H1 (cell line): ENCODE measurements around the gene WNT1.

Experiments
- CEBPB ChIP-seq: IDR thresholded peaks from 2 replicates; pipeline ENCODE4 v1.6.1; 2012; ENCODE audit warnings: low read depth, low read length
- CHD2 ChIP-seq: IDR thresholded peaks from 2 replicates; pipeline ENCODE4 v1.6.1; 2012; ENCODE audit warnings: low read length, improper control_type of control experiment
- EP300 ChIP-seq, 2 experiments: IDR thresholded peaks; 1 replicate in 1 of 2; 2 replicates in 1 of 2; pipeline ENCODE4 v1.6.1; 2011 to 2012; ENCODE audit warnings: low read depth in 2 of 2, low read length in 2 of 2, mild to moderate bottlenecking in 2 of 2, borderline replicate concordance in 1 of 2, inconsistent platforms in 1 of 2, moderate library complexity in 1 of 2
- EZH2 ChIP-seq: fragments of 200-600 bp; sonication (generic); IDR thresholded peaks from 2 replicates; pipeline ENCODE4 v1.7.1; 2012; ENCODE audit warnings: low read depth, mild to moderate bottlenecking, moderate library complexity, low read length, inconsistent platforms; ENCODE audit not compliant: severe bottlenecking
- HDAC6 ChIP-seq: IDR thresholded peaks from one replicate; pipeline ENCODE4 v1.7.1; 2012; ENCODE audit warnings: low read depth, mild to moderate bottlenecking, inconsistent platforms, low read length, moderate library complexity
- PHF8 ChIP-seq: fragments of 200-600 bp; sonication (generic); conservative IDR thresholded peaks from 2 replicates; pipeline ENCODE4 v1.7.1; 2012; ENCODE audit warnings: low read depth, mild to moderate bottlenecking, inconsistent platforms, low read length, moderate library complexity
- POLR2A ChIP-seq, 2 experiments: IDR thresholded peaks; 1 replicate in 1 of 2; 2 replicates in 1 of 2; pipeline ENCODE4 v1.6.1; 2011; ENCODE audit warnings: low read depth in 2 of 2, low read length in 2 of 2, mild to moderate bottlenecking in 2 of 2; ENCODE audit errors: control extremely low read depth in 1 of 2
- SIX5 ChIP-seq: IDR thresholded peaks from 2 replicates; pipeline ENCODE4 v1.6.1; 2011; ENCODE audit warnings: mild to moderate bottlenecking, low read depth, low read length
- SUZ12 ChIP-seq: fragments of 200-600 bp; sonication (generic); IDR thresholded peaks from 2 replicates; pipeline ENCODE4 v1.6.1; 2012; ENCODE audit warnings: mild to moderate bottlenecking, inconsistent platforms, low read length, moderate library complexity, mixed read lengths
- ZNF274 ChIP-seq: IDR thresholded peaks from 2 replicates; pipeline ENCODE4 v1.7.0; 2012; ENCODE audit warnings: low read length, borderline replicate concordance; ENCODE audit errors: extremely low read depth
- TF ChIP-seq, protein P1 (sequence below), 3 experiments: IDR thresholded peaks; 1 replicate in 2 of 3; 2 replicates in 1 of 3; pipeline versions ENCODE4 v1.5.1 to v1.6.1; 2011; ENCODE audit warnings: low read length in 3 of 3, mild to moderate bottlenecking in 3 of 3, inconsistent platforms in 2 of 3, low read depth in 1 of 3, moderate library complexity in 1 of 3; ENCODE audit not compliant: insufficient read depth in 1 of 3; ENCODE audit errors: control extremely low read depth in 1 of 3
- TF ChIP-seq, protein P2 (sequence below): IDR thresholded peaks from 2 replicates; pipeline ENCODE4 v1.6.1; 2012; ENCODE audit warnings: inconsistent platforms

DNA sequence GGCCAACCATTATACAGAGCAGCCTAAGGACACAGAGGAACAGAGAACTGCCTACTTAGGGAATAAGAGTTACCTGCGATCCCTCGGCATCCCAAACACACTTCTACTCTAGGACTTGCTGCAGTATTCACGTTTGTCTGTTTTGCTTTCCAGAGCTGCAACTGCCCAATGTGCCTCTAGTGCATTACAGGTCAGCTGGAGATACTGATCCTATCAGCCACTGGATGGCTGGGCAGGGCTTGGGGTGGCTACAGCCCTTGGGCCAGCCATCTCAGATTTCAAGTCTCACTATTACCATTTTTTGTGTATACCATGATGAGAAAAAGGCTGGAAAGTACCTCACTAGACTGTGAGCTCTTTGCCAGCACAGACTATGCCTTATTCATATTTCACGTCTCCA, 25.4 kb upstream of the WNT1 start:
- TF ChIP-seq, protein P1, sequence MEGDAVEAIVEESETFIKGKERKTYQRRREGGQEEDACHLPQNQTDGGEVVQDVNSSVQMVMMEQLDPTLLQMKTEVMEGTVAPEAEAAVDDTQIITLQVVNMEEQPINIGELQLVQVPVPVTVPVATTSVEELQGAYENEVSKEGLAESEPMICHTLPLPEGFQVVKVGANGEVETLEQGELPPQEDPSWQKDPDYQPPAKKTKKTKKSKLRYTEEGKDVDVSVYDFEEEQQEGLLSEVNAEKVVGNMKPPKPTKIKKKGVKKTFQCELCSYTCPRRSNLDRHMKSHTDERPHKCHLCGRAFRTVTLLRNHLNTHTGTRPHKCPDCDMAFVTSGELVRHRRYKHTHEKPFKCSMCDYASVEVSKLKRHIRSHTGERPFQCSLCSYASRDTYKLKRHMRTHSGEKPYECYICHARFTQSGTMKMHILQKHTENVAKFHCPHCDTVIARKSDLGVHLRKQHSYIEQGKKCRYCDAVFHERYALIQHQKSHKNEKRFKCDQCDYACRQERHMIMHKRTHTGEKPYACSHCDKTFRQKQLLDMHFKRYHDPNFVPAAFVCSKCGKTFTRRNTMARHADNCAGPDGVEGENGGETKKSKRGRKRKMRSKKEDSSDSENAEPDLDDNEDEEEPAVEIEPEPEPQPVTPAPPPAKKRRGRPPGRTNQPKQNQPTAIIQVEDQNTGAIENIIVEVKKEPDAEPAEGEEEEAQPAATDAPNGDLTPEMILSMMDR (IDR thresholded peaks at IDR 0.05; ENCODE audit: control extremely low read depth in 1 of 3, insufficient read depth in 1 of 3, low read depth in 1 of 3, low read length in 3 of 3), result no peak
- TF ChIP-seq ZNF274 (no peak), PHF8 (no peak), POLR2A (IDR thresholded peaks at IDR 0.05; ENCODE audit: control extremely low read depth in 1 of 2, low read depth in 2 of 2, low read length in 2 of 2) (no peak), EP300 (IDR thresholded peaks at IDR 0.05; ENCODE audit: borderline replicate concordance in 1 of 2, low read depth in 2 of 2, low read length in 2 of 2) (no peak), SIX5 (no peak), CEBPB (no peak), SUZ12 (no peak), EZH2 (no peak), CHD2 (no peak), HDAC6 (no peak)
- TF ChIP-seq, protein P2, sequence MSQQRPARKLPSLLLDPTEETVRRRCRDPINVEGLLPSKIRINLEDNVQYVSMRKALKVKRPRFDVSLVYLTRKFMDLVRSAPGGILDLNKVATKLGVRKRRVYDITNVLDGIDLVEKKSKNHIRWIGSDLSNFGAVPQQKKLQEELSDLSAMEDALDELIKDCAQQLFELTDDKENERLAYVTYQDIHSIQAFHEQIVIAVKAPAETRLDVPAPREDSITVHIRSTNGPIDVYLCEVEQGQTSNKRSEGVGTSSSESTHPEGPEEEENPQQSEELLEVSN, result no peak
